ENCODE results near the gene ZYX. TPM values are rescaled to one million over a fixed set of nuclear protein-coding genes. Genes with fewer than 3 reads are reported as not detected.
"Not testable (repeated sequence)": the region's sequence is repeated elsewhere in the genome, so short reads cannot be mapped to it uniquely, and the experiment has no call there.

ZYX gene
- total RNA-seq, 2 experiments from 2014 or later = 105 to 107 TPM

DNA sequence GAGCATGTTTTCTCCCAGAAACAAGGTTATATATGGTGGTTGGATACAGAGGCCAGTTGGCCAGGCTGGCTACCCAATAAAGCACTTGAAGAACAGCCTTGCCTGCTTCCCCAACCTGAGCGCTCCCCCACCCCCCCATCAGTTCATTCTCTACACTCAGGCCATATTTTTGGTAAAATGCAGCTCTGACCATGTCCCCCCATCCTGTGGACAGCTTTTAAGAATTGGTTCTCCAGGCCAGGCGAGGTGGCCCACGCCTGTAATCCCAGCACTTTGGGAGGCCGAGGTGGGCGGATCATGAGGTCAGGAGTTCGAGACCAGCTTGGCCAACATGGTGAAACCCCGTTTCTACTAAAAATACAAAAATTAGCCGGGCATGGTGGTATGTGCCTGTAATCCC, 11.3 kb downstream of the ZYX start:
- CTCF ChIA-PET = interaction anchor here (0.9 kb wide), 1 partner anchor 8 kb away, joined by 3 read pairs; no protein-coding TSS in a partner anchor
- POLR2A ChIA-PET = interaction anchor here (0.5 kb wide), 1 partner anchor 97 kb away, joined by 5 read pairs; no protein-coding TSS in a partner anchor

DNA sequence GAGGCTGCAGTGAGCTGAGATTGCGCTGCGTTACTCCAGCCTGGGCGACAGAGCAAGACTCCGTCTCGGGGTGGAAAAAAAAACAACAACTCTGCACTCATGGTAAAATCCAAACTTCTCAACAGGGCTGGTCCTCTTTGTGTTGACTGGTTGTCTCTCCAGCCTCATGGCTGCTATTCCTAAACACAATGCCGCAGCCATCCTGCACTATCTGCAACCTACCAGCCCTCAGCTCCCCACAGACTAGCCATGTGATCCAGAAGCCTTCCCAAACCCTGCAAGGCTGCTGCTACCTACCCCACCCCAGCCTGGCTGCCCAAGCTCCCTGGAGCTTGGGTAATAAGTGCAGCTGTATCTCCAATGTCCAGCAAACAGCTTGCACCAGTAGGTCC, 11.7 kb downstream of the ZYX start:
- ChIA-PET CTCF (interaction anchor here (0.9 kb wide), 1 partner anchor 8 kb away, joined by 3 read pairs; no protein-coding TSS in a partner anchor), POLR2A (no interaction called here)

DNA sequence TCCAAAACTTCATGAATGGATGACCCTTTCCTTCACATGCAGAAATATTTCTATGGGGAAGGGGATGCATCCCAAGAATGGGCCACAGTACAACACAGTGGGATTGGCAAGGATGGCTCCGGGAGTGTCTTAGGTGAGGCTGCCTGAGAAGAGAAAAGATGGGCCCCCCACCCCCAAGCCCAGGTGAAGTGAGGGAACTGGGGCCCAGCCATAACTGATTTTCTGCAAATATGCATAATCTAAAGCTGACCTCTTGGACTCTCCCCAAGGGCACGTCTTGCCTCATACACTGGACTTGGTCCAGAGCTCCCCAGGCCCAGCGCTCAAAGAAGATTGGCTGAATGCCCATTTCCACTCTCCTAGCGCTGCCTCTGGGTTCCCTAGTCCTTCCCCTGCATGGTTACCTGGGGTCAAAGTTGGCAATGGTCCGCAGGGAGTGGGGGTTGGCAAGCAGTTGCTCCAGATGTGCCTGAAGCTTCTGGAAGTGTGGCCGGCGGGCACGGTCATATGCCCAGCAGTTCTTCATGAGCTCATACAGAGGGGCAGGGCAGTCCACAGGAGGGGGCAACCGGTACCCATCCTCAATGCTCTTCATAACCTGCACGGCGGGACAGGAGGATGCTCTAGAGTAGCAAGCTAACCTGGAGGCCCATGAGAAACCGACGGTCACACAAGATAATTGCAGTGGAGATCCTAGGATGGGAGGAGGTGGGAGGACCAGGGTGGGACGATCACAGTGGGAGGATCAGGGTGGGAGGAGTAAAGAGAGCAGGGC, 12.3 kb downstream of the ZYX start:
- POLR2A ChIA-PET = no interaction called here

DNA sequence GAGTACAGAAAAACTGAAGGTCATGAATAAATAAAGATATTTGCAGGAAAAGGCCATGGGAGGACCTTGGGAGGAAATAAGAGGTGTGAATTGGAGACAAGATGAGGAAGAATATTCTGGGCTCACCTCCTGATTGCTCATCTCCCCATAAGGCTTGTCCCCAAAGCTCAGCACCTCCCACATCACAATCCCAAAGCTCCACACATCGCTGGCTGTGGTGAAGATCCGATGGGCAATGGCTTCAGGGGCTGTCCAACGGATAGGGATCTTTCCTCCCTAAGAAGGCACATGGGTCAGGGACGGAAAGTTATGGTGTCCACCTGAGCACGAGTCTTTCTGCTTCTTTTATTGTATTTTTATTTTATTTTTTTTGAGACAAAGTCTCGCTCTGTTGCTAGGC, 12.9 kb downstream of the ZYX start:
- CTCF ChIA-PET = no interaction called here
- POLR2A ChIA-PET = no interaction called here

More for the DNA sequence above, 12.3 kb downstream of the ZYX start:
- CTCF ChIA-PET = interaction anchor here (0.9 kb wide), 1 partner anchor 9 kb away, joined by 3 read pairs; no protein-coding TSS in a partner anchor

DNA sequence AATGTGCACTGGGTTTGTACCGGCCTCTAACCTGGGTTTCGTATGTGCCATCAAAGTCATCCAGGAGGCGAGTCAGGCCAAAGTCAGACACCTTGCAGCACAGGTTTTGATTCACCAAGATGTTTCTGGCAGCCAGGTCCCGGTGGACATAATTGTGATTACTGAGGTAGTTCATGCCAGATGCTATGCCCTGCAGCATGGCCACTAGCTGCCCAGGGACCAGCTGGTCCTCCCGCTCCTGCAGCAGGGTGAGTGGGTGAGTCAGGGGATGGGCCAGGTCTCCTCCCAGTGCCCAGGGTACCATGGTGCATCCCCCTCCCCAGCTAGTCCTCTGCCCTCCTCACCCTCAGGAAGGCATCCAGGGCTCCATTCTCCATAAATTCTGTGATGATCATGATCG, 13.6 kb downstream of the ZYX start:
- ChIA-PET POLR2A (no interaction called here), CTCF (interaction anchor here (1.7 kb wide), 1 partner anchor 14 kb away, joined by 4 read pairs; the partner anchor contains the start of gene ZYX)

DNA sequence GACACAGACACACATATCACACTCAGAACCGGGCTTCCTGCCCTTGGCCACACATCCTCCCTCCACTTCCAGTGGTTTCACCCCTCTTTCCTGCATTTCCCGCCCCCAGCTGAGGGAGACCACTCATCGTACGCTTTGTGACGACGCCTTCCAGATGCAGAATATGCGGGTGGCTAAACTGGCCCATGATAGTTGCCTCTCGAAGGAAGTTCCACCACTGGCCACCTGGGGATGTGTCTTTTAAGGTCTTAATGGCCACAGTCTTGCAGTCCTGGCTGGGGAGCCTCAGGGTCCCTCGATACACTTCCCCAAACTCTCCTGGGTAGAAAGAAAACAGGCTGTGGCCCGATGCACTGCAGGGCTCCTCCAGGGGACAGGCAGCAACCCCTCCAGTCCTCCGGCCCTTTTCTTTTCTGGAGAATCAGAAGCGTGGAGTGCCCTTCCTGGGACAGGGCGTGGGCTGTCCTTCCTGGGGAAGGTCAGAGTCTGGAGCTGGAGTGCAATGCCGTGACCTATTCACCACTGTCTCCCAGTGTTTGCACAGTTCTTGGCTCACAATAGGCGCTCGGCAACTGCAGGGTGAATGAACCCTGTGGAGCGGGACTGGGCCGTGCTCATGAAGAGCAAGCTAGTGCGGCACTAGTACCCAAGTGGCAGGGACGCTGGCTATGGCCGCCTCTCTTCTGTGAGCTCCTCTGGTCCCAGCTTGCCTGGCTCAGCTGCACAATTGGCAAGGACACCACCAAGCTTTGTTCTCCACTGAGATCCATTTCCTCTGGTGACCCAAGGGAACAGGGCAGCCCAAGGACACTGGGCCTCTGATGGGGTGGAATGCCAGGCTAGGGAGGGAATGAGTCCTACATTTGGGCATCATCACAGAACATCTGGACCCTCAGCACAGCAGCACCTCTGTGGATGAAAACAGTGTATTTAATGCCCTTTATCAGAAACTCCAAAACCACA, 14.3 kb downstream of the ZYX start:
- CTCF ChIA-PET = interaction anchor here (1.7 kb wide), 1 partner anchor 15 kb away, joined by 4 read pairs; the partner anchor contains the start of gene ZYX

DNA sequence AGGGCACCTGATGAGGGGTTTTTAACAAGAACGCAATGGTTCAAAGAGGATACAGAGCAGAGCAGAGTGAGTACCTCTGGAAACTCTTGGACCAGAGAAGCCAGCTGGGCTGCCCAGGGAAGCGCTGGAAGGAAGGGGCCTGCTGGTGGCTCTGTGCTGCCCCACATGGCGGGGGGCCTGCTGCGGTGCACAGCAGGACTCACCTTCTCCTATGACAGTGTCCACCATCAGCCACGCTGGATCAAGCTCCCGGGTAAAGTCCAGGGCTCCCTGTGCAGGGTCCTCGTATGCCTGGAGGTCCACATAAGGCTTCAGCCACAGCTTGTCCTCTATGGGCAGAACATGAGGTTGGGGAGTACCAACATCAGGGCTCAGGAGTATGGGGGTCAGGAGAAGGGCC, 15.0 kb downstream of the ZYX start:
- ChIA-PET POLR2A (no interaction called here), CTCF (interaction anchor here (1.5 kb wide), 1 partner anchor 10 kb away, joined by 3 read pairs; no protein-coding TSS in a partner anchor)

More for the DNA sequence above, 14.3 kb downstream of the ZYX start:
- POLR2A ChIA-PET = no interaction called here

DNA sequence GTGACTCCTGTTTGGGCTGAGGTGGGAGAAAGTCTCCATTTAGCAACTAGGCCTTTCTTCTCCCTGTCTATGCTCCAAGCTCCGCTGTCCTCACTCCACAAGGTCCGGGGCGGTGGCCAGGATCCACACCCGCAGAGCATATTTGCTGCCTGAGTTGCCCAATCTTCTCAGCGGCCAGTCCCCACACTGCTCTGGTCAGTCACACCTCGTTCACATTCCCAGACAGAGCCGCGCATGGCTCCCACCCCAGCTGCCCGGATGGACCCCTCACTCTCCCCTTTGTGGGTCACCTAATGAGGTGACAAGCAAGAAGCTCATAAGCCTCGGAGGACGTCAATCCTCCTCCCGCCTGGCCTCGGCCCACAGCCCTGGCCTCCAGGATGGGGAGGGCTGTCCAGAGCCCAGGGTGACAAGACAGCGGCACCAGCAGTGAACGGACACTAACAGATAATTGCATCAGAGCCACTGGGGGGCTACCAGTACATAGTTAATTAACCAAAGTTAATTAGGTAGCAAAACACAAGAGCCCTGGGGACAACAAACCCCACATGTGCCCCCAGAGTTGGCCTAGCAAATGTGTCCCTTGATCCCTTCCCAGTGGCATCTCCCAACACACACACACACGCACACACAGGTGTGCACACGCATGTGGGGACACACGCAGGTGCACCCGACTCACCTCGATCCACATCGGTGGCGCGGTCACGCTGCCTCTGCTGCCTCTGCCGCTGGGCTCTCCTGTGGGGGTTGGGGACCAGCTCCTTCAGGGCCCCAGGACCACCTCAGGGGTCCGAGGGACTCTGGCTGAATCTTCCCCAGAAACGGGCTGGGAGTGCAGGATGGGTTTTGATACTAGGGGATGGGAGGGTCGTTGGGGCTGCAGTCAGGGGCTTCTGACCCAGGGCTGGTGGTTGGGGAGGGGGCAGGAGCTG, 15.7 kb downstream of the ZYX start:
- CTCF ChIA-PET = interaction anchor here (1.5 kb wide), 1 partner anchor 9 kb away, joined by 3 read pairs; no protein-coding TSS in a partner anchor
- POLR2A ChIA-PET = no interaction called here

DNA sequence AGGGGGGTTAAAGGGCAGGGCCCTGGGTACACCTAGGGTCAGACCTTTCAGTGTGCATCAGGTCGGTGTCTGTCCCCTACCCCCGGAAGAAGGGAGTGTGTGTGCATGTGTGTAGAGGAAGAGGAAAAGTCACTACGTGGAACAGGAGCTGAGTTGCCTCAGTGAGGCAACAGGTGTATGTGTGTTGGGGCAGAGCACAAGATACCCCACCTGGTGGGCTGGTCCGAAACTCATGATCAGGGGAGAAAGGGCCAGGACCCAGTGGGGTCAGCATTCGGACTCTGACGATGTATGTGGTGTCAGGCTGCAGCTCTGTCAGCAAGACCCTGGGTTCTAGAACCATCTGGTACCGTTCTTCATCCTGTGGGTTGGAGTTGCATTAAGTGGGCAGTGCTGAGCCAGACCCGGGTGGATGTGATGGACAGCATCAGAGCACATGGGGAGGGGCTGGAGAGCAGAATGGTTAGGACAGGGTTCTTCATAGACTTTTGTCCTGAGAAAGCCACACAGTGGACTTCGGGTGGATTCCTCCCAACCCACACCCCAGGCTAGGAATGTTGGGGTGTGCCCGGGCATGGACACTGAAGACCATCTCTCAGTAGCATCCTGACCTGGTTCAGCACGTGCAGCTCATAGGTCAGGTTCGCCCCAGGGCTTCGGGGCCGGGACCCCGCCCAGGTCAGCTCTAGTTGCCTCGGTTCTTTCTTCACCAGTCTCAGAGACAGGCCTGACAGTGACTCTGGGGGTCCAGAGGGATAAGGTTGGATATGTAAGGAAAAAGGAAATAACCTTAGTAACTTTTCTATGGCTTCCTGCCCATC, 16.8 kb downstream of the ZYX start:
- POLR2A ChIA-PET = no interaction called here
- CTCF ChIA-PET = interaction anchor here (1.5 kb wide), 1 partner anchor 8 kb away, joined by 3 read pairs; no protein-coding TSS in a partner anchor

DNA sequence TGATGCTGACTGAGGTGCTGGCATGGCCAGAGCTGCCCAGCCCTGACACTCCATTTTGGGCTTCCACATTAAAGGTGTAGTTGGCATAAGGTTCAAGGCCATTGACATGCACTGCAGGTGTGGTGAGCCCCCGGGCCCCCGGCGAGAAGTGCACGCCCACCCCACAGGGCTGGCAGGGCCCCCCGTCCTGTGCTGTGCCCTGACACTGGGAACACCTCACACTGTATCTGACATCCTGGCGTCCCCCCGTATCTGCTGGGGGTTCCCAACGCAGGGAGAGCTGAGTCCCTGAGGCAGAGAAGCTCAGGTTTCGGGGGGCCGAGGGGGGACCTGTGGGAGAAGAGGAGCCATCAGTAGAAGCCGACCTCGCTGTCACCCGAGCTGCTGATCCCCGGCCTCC, 17.5 kb downstream of the ZYX start:
- CTCF ChIA-PET = no interaction called here

DNA sequence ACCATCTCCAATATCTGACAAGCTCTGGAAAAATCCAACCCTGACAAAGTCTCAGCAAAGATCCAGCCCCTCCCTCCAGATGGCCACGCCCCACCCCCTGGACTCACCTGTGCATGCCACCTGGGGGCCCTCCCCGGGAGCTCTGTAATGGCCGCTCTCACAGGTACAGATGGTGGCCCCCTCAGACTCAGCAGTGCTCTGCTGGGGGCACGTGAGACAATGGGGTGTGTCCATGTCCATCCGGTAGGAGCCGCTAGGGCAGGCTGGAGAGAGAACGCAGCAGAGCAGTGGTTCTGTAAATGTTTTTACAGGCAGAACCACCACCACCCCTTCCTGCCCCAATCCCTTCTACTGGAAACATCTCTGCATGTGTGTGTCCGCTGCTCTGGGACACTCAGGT, 18.0 kb downstream of the ZYX start:
- ChIA-PET POLR2A (no interaction called here), CTCF (no interaction called here)

More for the DNA sequence above, 17.5 kb downstream of the ZYX start:
- POLR2A ChIA-PET = no interaction called here

DNA sequence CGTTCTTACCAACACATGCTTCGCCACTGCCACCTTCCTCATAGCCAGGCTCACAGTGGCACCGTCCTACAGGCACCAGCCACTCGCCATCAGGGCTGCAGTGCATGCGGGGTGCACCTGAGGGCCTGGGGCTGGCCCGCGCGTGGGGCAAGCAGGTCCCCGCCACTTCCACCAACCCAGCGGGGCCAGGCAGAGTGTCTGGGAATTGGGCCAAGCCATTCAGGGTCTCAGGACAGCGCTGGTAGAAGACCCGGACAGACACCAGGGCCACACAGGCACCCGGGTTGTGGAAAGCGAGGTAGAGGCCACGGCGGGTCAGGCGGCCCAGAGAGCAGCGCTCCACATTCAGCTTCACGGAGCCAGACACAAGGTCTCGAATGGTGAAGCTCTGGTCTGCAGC, 18.5 kb downstream of the ZYX start:
- POLR2A ChIA-PET = no interaction called here
- CTCF ChIA-PET = no interaction called here

DNA sequence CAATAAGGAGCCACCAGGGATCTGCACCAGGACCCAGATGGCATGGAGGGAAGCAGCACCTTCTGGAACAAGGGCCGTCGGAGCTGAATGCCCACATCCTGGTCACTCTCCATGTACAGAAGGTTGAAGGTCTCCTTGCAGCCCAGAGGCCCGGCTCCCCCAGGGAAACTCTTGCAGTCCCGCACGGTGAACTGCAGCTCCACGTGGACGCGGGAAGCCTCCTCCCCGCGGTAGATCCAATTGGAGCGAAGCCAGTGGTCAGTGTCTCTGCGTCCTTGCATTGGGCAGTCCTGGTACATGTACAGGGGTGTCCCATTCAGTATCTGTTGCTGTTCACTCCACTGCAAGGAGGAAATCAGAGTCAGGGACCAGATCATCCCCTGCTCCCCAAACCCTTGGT, 20.1 kb downstream of the ZYX start:
- ChIA-PET POLR2A (no interaction called here), CTCF (interaction anchor here (1.2 kb wide), 1 partner anchor 16 kb away, joined by 4 read pairs; no protein-coding TSS in a partner anchor)

DNA sequence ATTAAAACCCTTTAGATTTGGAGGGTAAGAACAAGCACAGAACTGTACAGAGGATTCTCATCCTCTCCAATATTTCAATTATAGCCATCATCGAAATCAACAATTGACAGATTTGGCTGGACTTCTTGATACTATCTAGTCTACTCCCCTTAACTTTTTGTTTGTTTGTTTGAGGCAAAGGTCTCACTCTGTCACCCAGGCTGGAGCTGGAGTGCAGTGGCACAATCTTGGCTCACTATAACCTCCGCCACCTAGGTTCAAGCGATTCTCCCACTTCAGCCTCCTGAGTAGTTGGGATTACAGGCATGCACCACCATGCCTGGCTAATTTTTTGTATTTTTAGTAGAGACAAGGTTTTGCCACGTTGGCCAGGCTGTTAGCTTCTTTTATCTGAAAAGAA, 21.1 kb downstream of the ZYX start:
- CTCF ChIA-PET, POLR2A ChIA-PET: not testable (repeated sequence)

DNA sequence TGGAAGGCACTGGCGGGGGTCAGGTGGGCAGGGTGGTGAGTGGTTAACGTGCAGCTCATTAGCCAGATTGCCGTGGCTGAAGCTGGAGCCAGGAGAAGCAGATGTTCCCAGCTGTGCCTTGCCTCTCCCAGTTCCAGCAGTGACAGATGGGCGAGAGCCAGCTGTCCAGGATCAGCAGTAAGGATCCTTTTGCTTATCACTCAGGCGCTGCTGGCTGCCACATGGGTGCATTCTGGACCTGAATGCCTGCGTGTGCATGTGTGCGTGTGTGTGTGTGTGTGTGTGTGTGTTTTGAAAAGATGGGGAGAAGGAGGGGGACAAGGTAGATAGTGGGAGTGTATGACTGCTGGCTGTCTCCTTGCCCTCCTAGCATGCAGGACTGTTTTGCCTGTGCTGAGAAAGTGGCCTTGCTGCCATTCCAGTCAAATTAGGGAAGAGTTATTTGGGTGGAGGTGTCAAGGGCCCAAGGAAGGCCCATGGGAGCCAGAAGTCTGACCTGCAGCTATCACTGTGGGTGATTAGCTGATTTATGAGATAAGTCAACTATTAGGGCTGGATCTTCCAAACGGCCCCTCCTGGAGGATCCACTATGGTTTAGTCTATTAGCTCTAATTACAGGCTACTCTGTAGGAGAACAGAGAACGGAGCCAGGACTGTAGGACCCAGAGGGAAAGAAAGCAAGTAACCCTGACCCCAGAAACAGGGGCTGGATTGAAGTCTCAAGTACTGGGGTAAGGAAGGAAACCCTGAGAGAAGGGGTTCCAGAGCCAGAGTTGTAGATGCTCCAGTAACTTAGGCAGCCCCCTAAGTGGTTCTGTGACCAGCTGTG, 24.2 kb downstream of the ZYX start:
- POLR2A ChIA-PET = no interaction called here

DNA sequence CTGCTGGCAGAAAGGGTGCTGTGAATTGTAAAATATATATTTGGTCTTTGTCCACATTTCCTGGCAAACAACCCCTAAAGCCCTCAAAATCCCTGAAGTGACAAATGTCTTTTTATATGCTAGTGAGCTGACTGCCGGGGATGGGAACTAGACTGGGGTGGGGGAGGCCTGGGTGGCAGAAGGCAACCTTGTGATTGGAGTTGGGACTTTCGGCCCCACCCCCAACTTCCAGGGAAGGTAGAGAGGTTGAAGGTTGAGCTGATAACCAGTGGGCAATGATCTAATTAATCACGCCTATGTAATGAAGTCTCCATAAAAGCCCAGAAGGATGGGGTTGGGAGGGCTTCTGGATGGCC, 24.8 kb downstream of the ZYX start:
- ChIA-PET POLR2A (interaction anchor here (0.7 kb wide), 1 partner anchor 11 kb away, joined by 4 read pairs; no protein-coding TSS in a partner anchor), CTCF (interaction anchor here (0.9 to 2.9 kb wide), 2 partner anchors 9 to 11 kb away, joined by 3 to 15 read pairs; no protein-coding TSS in a partner anchor)

More for the DNA sequence above, 24.2 kb downstream of the ZYX start:
- CTCF ChIA-PET = interaction anchor here (0.9 to 2.9 kb wide), 2 partner anchors 8 to 11 kb away, joined by 3 to 15 read pairs; no protein-coding TSS in a partner anchor

All from activated CD8-positive, alpha-beta memory T cell treated with anti-CD3 and anti-CD28 coated beads for 36 hours (primary cell).